GM12878 (cell line): ENCODE results near the gene MPRIP. TPM values are rescaled to one million over a fixed set of nuclear protein-coding genes. Genes with fewer than 3 reads are reported as not detected.

ENCODE experiments used
- ATAC-seq: fragments of 200-7000 bp; cut with Tn5 transposase; 3 replicates; pipeline ENCODE4 v1.9.1; 2020; ENCODE audit warnings: mild to moderate bottlenecking, moderate library complexity
- BruUV-seq: library from RNA; stranded (reverse); fragments of 400-500 nt; replicated peaks from 2 replicates; lab custom pipeline; 2021; lab: Mats Ljungman, UMichigan
- CTCF ChIA-PET: fragments of 300-600 bp; sonication (Branson Sonifier 250); formaldehyde crosslinking; extraction: SDS; loops from one replicate; lab custom pipeline; 2021; ENCODE audit warnings: inconsistent platforms; lab: Yijun Ruan, JAX
- POLR2A ChIA-PET: fragments of 350-600 bp; formaldehyde crosslinking; extraction: SDS; loops from one replicate; lab custom pipeline; 2021; ENCODE audit warnings: inconsistent platforms; lab: Charles Lee
- RAD21 ChIA-PET: fragments of 300-600 bp; sonication (Branson Sonifier 250); formaldehyde crosslinking; loops from one replicate; lab custom pipeline; 2023; ENCODE audit warnings: antibody characterized with exemption; ENCODE audit not compliant: unreplicated experiment; lab: Charles Lee
- SMC1A ChIA-PET: fragments of 300-600 bp; sonication (Branson Sonifier 250); formaldehyde crosslinking; loops from one replicate; lab custom pipeline; 2023; ENCODE audit not compliant: unreplicated experiment, uncharacterized antibody; lab: Charles Lee
- DNase-seq: peaks from one replicate; pipeline ENCODE4 v3.0.0-alpha.2; 2011; ENCODE audit warnings: low read depth, low spot score
- FAIRE-seq: peaks from 3 replicates; lab custom pipeline; 2011; peaks lifted over from hg19 to GRCh38; lab: Jason Lieb, UNC
- H2AFZ ChIP-seq: 2 replicates; pipeline ENCODE4 v1.6.0; 2011; ENCODE audit warnings: low read depth, low read length, control low read depth; ENCODE audit not compliant: control insufficient read depth
- H3K27ac ChIP-seq: 2 replicates; pipeline ENCODE4 v1.5.1; 2011; ENCODE audit warnings: control low read depth; ENCODE audit not compliant: control insufficient read depth, insufficient read depth
- H3K27me3 ChIP-seq, 2 experiments: replicated peaks in 1 of 2; 2 replicates each; pipeline versions ENCODE4 v1.6.0 to v1.6.1; 2011; ENCODE audit warnings: low read length in 1 of 2; ENCODE audit not compliant: control insufficient read depth in 2 of 2, insufficient read depth in 2 of 2
- H3K36me3 ChIP-seq, 2 experiments: 2 replicates each; pipeline ENCODE4 v1.5.1; 2011; ENCODE audit warnings: low read length in 1 of 2; ENCODE audit not compliant: control insufficient read depth in 2 of 2, insufficient read depth in 2 of 2
- H3K4me1 ChIP-seq: 2 replicates; pipeline ENCODE4 v1.6.1; 2011; ENCODE audit warnings: mild to moderate bottlenecking, low read length, moderate library complexity, mixed read lengths; ENCODE audit not compliant: control insufficient read depth, insufficient read depth
- H3K4me2 ChIP-seq: 2 replicates; pipeline ENCODE4 v1.6.0; 2011; ENCODE audit warnings: control low read depth; ENCODE audit not compliant: control insufficient read depth, insufficient read depth
- H3K4me3 ChIP-seq: fragments of 200-600 bp; sonication (generic); 2 replicates; pipeline ENCODE4 v1.5.1; 2016
- H3K79me2 ChIP-seq: 2 replicates; pipeline ENCODE4 v1.6.0; 2011; ENCODE audit warnings: low read length; ENCODE audit not compliant: control insufficient read depth, insufficient read depth
- H3K9ac ChIP-seq: 2 replicates; pipeline ENCODE4 v1.8.0; 2011; ENCODE audit warnings: low read length, control low read depth, mixed read lengths; ENCODE audit not compliant: control insufficient read depth, insufficient read depth
- H3K9me3 ChIP-seq: replicated peaks from 3 replicates; pipeline ENCODE4 v1.5.1; 2011; ENCODE audit warnings: mild to moderate bottlenecking, low read length; ENCODE audit not compliant: control insufficient read depth, insufficient read depth
- H4K20me1 ChIP-seq: 2 replicates; pipeline ENCODE4 v1.6.0; 2011; ENCODE audit not compliant: control insufficient read depth, insufficient read depth
- CBX5 ChIP-seq: sonication (generic); IDR thresholded peaks from 2 replicates; pipeline ENCODE4 v1.6.1; 2016; ENCODE audit warnings: low read depth, moderate library complexity, mild to moderate bottlenecking, inconsistent platforms
- KAT2A ChIP-seq: conservative IDR thresholded peaks from 2 replicates; pipeline ENCODE4 v1.6.1; 2011; ENCODE audit warnings: low read depth, low read length; ENCODE audit not compliant: control insufficient read depth
- MEF2A ChIP-seq: IDR thresholded peaks from 2 replicates; pipeline ENCODE4 v1.6.1; 2011; ENCODE audit warnings: low read depth, mild to moderate bottlenecking, low read length, moderate library complexity; ENCODE audit not compliant: insufficient read depth
- POLR2A ChIP-seq: IDR thresholded peaks from 2 replicates; pipeline ENCODE4 v1.6.1; 2011; ENCODE audit warnings: low read depth, mild to moderate bottlenecking, low read length
- RELA ChIP-seq: fragments of 450-650 bp; IDR thresholded peaks from 2 replicates; pipeline ENCODE4 v1.8.0; 2014; ENCODE audit warnings: borderline replicate concordance; ENCODE audit not compliant: partially characterized antibody
- STAT1 ChIP-seq: fragments of 450-650 bp; conservative IDR thresholded peaks from 2 replicates; pipeline ENCODE4 v1.6.1; 2014; ENCODE audit warnings: antibody characterized with exemption, mild to moderate bottlenecking
- STAT3 ChIP-seq: IDR thresholded peaks from 2 replicates; pipeline ENCODE4 v1.6.1; 2011; ENCODE audit warnings: low read depth, low read length, improper control_type of control experiment
- TAF1 ChIP-seq: IDR thresholded peaks from 2 replicates; pipeline ENCODE4 v1.6.1; 2011; ENCODE audit warnings: mild to moderate bottlenecking, low read depth, low read length, borderline replicate concordance
- WGBS: methylation state at CpG from one replicate; pipeline ENCODE4 v1.1.6; 2016; ENCODE audit warnings: low lambda C conversion rate; ENCODE audit not compliant: insufficient replicate concordance, insufficient coverage; ENCODE audit errors: missing lambda C conversion rate; 5-methylcytosine and 5-hydroxymethylcytosine counted together
- in situ Hi-C: fragments of 300-500 bp; cut with MboI; formaldehyde crosslinking; loops from 9 replicates; pipeline ENCODE4 v1.14.3; 2018; ENCODE audit warnings: mixed read lengths
- intact Hi-C: fragments of 100-400 bp; cut with micrococcal nuclease; formaldehyde crosslinking; loops from one replicate; pipeline ENCODE4 v1.14.2; 2022; ENCODE audit not compliant: unreplicated experiment
- polyA plus RNA-seq, 11 experiments: library from polyadenylated mRNA; depleted of rRNA in 4 of 11; unstranded in 6 of 11; stranded (reverse) in 5 of 11; fragments of >200 nt; fragmentation: Nextera tagmentation in 4 of 11; fragmentation: Illumina TruSeq in 1 of 11; extraction: Ambion mirVana in 4 of 11; extraction: Trizol in 1 of 11; gene quantifications; 1 replicate in 1 of 11; 2 replicates in 10 of 11; pipeline versions ENCODE4 v1.2.1 to v1.2.3, GENCODE V29; 2011 to 2016; ENCODE audit warnings: inconsistent platforms in 2 of 11, missing spikeins in 2 of 11, low read depth in 1 of 11
- total RNA-seq, 4 experiments: library from RNA; depleted of rRNA in 3 of 4; stranded (reverse); fragments of >200 nt in 3 of 4; fragmentation: Illumina TruSeq in 1 of 4; extraction: Trizol in 1 of 4; gene quantifications; 2 replicates each; pipeline versions ENCODE4 v1.2.1 to v1.2.3, GENCODE V29; 2013 to 2021
- TF ChIP-seq, protein P1 (sequence below): fragments of 450-650 bp; IDR thresholded peaks from 2 replicates; pipeline ENCODE4 v1.6.1; 2018; ENCODE audit warnings: mild to moderate bottlenecking, low read depth, moderate library complexity; ENCODE audit not compliant: partially characterized antibody

MPRIP gene
- total and polyA plus RNA-seq, 10 of the 15 experiments (the other 5 are each of a cell fraction or from before 2014, with no cell fraction given), result 16.5 to 168 (median 71.7) TPM

GRCh38 chr17:17069849-17070248, 27.6 kb downstream of the MPRIP start:
- in situ Hi-C loops (no loop called here), intact Hi-C loops (no loop called here)
- H3K27ac ChIP-seq, result no peak overlapping the region
- DNase-seq (no peak), ATAC-seq (no peak), FAIRE-seq (no peak)
- RAD21 ChIA-PET, result no interaction called here
- no peaks in the 10 kb centered on the region; the same call in 2 of the 3 replicates for H3K9me3 ChIP-seq
- SMC1A ChIA-PET, result no interaction called here
- no peak overlapping the region for H2AFZ ChIP-seq
- CTCF ChIA-PET, result no interaction called here
- peaks cover 3 to 12% of the 10 kb centered on the region in 2 experiments; a peak in 3 of 4 replicates for H3K36me3 ChIP-seq
- no peak overlapping the region for H3K4me2 ChIP-seq
- POLR2A ChIA-PET, result no interaction called here
- H3K9ac ChIP-seq, result no peak overlapping the region
- no peaks in the 10 kb centered on the region for H3K4me1 ChIP-seq
- no peak overlapping the region for H3K4me3 ChIP-seq
- peaks cover 26% of the 10 kb centered on the region for H3K79me2 ChIP-seq
- TF ChIP-seq RELA, result no peak
- peak; percentile 90 for TF ChIP-seq CBX5
- TF ChIP-seq, all 136 proteins: peak for 1
- H4K20me1 ChIP-seq, result peaks cover 3% of the 10 kb centered on the region; the same call in 1 of the 2 replicates
- H3K27me3 ChIP-seq, result no peaks in the 10 kb centered on the region
- BruUV-seq, result no TSS peak

DNA sequence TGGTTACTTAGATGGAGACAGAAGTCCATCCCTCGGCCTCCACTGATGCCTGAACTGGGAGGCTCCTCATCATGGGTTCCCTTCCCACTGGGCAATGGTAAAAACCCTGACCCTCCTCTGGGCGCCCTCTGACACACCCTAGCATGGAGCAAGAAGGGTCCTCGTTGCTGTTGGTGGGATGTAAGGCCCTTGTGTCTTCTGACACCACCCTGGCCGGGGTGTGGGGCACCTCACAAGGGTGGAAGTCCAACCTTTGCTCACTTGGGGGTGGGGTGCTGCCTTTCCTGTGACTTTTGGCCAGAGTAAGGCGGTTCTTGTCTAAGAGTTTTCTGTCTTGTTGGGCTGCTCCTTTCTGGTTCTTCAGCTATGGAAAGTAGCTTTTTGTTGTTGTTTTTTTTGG, 28.7 kb downstream of the MPRIP start:
- Histone ChIP-seq H3K9ac (no peak overlapping the region), H3K4me2 (no peak overlapping the region), H3K4me3 (no peak overlapping the region), H2AFZ (no peak overlapping the region), H3K27me3 (no peaks in the 10 kb centered on the region), H3K9me3 (no peaks in the 10 kb centered on the region; the same call in 2 of the 3 replicates), H3K36me3 (peaks cover 3 to 13% of the 10 kb centered on the region in 2 experiments; a peak in 3 of 4 replicates), H3K27ac (no peak overlapping the region), H3K4me1 (no peaks in the 10 kb centered on the region), H4K20me1 (peaks cover 3% of the 10 kb centered on the region; the same call in 1 of the 2 replicates), H3K79me2 (peaks cover 22% of the 10 kb centered on the region)
- RAD21 ChIA-PET, result no interaction called here
- POLR2A ChIA-PET, result no interaction called here
- TF ChIP-seq TAF1 (no peak), POLR2A (no peak), KAT2A (no peak), MEF2A (no peak), STAT1 (no peak), STAT3 (no peak)
- TF ChIP-seq, protein P1, sequence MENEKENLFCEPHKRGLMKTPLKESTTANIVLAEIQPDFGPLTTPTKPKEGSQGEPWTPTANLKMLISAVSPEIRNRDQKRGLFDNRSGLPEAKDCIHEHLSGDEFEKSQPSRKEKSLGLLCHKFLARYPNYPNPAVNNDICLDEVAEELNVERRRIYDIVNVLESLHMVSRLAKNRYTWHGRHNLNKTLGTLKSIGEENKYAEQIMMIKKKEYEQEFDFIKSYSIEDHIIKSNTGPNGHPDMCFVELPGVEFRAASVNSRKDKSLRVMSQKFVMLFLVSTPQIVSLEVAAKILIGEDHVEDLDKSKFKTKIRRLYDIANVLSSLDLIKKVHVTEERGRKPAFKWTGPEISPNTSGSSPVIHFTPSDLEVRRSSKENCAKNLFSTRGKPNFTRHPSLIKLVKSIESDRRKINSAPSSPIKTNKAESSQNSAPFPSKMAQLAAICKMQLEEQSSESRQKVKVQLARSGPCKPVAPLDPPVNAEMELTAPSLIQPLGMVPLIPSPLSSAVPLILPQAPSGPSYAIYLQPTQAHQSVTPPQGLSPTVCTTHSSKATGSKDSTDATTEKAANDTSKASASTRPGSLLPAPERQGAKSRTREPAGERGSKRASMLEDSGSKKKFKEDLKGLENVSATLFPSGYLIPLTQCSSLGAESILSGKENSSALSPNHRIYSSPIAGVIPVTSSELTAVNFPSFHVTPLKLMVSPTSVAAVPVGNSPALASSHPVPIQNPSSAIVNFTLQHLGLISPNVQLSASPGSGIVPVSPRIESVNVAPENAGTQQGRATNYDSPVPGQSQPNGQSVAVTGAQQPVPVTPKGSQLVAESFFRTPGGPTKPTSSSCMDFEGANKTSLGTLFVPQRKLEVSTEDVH, result no peak
- no peak for DNase-seq
- CTCF ChIA-PET, result no interaction called here
- ATAC-seq, result no peak
- no TSS peak for BruUV-seq
- intact Hi-C loops, result no loop called here
- no peak for FAIRE-seq
- WGBS, result 76% methylated on average over 5 of the region's 5 CpGs
- in situ Hi-C loops, result no loop called here
- SMC1A ChIA-PET, result no interaction called here
